NCI-H2171 treated with DMSO at 0.1 percent for 48 hours (cell line): ENCODE data around the gene HAPSTR1.
"Not testable (repeated sequence)": the region's sequence is repeated elsewhere in the genome, so short reads cannot be mapped to it uniquely, and the experiment has no call there.

Source experiments
- DNase-seq: peaks from one replicate; lab custom pipeline; 2025; lab: John Stamatoyannopoulos, UW

The HAPSTR1 gene

DNA sequence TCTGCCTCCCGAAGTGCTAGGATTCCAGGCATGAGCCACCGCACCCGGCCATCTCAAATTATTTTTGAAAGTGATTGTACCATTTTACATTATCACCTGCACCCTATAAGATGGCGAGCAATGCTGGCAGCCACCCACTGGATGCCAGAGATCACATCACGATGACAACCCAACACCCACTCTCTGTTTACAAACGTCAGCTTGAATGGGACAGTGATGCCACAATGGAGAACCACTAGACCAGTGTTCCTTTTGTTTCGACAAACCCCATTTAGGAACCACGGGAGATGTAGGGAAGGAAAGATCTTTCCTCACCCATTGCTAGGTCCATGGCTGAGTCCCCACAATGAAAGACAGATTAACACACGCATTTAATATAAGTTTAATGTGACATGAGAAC is 20.1 kb upstream of the HAPSTR1 start:
- DNase-seq, result no peak

DNA sequence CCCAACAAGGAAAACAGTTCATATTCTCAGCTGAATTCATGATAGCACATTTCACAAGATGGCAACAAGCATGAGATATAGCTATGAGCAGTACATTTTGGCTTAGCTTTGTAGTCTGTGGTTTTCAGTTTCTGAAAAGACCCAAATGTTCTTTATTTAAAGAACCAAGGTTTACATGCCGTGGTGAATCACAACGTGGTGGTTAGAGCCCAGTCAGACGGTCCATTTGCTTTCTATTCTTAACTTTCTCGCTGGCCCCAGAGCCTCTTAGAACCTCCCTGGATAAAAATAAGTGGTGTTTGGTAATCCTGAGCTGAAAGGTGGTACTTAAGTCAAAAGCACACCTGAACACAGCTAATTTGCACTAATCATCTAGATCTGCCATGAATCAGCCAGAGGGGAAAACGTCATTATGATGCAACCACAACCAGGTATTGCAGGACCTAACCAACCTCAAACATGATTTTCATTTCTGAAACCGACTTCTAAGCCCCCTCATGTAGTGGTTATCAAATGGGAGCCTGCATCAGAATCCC is 18.6 kb upstream of the HAPSTR1 start:
- no peak for DNase-seq

DNA sequence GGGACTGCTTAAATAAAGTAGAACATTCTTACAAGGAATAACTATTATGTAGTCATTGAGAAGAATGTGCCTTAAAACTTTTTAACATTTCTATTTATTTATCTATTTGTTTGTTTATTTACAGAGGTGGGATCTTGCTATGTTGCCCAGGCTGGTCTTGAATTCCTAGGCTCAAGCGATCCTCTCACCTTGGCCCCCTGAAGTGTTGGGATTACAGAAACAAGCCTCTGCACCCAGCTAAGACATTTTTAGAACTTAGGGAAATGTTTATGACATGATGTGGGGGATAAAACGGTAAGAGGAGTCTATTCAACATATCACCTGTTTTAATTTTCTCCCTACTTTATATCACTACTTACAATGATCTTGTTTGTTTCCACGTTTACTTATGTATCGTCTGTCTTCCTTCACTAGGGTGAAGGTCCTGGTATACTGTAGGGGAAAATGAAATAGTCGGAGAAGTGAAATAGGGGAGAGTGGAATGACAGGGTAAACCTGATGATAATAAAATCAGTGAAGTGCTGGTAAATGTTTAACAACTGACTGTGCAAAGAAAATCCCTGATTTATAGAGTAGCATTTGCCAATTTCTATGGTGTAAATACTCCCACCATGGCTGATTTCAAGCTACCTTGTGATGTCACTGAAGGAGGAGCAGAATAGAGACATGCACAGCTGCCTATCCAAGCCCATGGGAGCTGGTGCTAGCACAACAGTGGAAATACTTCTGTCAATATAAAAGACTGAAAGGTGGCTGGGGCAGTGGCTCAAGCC is 16.0 kb upstream of the HAPSTR1 start:
- no peak for DNase-seq

DNA sequence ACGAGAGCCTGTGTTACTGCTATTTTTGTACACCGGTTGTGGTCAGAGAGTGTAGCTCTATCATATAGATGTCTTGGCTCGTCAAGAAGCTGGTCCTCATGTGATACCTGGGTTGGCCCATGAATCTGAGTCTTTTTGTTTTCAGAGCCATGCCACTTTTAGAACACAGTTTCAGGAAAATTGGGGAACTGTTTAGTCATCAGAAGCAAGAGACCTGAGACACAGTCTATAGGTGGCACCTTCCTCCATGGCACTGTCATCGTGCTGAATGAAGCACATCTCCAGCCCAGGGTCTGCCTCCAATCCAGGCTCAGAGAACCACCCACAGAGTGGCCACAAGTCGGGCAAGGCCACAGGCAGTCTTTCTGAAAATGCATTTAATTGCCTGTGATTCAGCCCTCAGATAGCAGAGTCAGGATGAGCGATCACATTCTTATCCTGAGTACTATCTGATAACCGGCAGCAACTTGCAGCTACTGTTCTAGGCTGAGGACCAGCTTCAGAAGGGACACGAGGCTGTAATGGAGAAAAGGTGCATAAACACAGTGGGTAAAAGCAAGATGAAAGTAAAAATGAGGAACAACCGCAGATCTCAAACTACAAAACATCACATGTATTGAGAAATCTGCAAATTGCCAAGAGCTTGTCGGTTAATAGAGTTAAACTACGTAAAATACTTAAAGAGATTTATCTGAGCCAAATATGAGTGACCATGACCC is 14.2 kb upstream of the HAPSTR1 start:
- DNase-seq, result no peak

DNA sequence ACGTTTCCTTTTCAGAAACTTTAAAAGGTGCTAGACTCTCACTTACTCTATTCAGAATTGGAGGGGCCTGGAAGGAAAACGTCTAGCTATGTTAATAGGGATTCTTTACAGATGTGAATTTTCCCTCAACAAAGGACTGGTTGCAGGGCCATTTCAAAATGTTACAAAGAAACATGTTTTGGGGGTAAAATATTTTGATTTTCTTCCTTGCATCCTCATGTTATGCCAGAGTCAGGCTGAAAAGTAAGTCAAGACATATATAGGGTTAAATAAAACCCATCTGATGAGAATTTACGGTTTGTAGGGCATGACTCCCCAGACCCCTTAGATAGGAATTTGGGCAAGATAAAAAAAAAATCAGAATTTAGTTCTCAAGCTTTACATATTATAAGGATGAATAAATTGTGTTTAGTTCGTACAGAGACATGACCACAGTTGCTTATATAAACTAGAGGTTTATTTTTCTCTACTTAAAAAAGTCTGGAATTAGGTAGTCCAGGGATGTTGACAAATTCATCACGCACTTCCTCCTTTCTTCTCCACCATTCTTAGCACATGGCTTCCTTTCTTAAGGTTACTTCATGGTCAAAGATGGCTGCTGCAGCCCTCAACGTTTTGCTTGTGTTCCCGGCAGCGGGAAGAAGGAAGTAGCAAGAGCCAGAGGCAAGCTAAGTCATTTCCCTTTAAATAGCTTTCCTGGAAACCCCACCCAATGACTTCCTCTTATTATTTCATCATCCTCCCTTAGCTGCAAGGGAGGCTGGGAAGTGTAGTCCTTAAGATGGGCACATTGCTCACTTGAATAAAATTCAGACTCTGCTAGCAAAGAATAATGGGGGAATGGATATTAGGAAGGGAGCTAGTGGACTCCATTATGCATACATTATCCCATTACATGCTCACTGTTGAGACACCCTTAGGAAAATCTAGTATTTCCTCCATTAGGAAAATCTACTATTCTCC is 12.7 kb upstream of the HAPSTR1 start:
- peak; percentile 85 for DNase-seq

DNA sequence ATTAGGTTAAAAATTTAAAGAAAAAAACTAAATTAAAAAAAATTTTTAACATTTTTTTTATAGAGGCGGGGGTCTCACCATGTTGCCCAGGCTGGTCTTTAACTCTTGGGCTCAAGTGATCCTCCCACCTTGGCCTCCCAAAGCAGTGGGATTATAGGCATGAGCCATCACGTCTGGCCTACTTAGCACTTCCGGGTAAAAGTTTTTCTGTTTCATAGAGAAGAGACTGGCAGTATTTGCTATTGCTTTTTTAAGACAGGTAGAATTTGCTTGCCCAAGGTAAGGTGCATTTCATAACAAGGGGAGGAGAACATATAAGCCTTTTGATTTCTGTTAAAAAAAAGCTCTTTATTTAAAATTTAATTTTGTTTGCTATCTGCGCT is 12.0 kb upstream of the HAPSTR1 start:
- DNase-seq, result no peak

DNA sequence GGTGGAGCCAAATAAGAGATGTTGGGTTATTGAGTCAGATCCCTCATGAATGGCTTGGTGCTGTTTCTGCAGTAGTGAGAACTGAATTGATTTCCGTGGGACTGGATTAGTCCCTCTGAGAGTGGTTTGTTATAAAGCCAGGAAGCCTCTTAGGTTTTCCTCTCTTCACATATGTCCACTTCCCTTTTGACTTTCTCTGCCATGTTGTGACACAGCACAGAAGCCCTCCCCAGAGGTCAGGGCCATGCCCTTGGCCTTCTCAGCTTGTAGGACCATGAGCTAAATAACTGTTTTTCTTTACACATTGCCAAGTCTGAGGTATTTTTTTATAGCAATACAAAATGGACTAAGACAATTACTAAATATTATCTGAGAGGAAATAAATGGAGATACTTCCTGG is 10.3 kb upstream of the HAPSTR1 start:
- DNase-seq, result no peak

DNA sequence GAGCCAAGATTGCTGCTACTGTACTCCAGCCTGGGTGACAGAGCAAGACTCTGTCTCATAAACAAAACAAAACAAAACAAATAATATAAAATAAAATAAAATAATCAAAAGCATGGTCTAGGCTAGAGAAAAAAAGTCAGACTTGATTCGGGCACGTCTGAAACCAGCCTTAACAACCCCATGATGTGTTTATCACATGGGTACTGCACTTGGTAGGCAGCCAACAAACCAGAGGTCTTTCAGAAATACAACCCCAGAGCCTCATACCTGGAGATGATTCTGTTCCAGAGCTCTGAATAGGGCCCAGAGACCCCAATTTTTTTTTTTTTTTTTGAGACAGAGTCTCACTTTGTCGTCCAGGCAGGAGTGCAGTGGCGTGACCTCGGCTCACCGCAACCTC is 9.6 kb upstream of the HAPSTR1 start:
- peak; percentile 26 for DNase-seq

DNA sequence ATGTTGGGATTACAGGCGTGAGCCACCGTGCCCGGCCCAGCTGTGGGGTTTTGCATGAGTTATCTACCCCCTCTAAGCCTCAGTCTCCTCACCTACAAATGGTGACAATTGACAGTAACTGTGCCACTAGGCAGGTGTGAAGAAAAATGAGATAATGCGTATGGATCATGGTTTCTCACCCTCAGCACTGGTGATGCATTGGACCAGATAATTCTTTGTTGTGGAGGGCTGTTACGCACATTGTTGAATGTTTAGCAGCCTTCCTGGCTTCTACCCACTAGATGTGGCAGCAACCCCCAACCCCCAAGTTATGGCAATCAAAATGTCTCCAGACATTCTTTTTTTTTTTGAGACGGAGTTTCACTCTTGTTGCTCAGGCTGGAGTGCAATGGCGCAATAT is 9.0 kb upstream of the HAPSTR1 start:
- DNase-seq, result no peak

DNA sequence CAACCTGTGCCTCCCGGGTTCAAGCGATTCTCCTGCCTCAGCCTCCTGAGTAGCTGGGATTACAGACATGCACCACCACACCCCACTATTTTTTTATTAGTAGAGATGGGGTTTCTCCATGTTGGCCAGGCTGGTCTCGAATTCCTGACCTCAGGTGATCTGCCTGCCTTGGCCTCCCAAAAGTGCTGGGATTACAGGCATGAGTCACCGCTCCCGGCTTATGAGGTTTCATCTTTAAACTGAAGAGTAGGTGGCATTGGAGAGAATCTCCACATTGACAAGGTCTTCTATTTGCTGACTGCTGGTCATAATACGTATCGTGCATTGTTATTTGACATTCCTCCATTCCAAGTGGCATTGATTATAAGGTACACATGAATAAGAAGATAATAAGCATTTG is 3.7 kb upstream of the HAPSTR1 start:
- not testable (repeated sequence) for DNase-seq

DNA sequence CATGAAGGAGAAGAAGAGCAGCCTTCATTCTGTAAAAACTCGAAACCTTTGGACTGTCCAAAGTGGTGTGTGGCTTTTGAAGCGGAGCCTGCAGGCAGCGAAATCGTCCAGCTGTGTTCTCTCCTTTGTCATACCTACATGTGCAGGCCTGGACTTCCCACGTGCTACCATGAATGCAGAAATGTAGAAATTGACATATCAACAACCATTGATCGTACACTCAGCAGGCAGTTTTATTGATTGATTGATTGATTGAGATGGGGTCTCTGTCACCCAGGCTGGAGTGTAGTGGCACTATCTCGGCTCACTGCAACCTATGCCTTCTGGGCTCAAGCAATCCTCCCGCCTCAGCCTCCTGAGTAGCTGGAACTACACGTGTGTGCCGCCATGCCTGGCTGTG is 2.6 kb upstream of the HAPSTR1 start:
- no peak for DNase-seq

DNA sequence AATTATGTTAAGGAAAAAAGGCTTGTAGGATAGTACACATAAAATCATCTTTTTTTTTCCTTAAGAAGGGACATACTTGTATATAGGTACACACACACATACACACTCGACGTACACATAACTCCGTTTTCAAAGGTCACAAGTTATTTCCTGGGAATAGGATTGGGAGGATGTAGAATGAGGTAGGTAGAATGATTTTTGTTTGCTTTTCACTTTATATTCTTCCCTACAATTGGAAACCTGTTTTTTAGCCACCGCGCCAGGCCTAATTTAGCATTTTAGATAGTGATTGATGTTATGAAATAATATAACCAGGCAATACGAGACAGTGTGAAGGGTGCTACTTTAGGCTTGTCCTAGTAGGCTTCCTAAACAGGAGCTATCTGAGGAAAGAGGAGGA is 1.8 kb upstream of the HAPSTR1 start:
- DNase-seq, result no peak

DNA sequence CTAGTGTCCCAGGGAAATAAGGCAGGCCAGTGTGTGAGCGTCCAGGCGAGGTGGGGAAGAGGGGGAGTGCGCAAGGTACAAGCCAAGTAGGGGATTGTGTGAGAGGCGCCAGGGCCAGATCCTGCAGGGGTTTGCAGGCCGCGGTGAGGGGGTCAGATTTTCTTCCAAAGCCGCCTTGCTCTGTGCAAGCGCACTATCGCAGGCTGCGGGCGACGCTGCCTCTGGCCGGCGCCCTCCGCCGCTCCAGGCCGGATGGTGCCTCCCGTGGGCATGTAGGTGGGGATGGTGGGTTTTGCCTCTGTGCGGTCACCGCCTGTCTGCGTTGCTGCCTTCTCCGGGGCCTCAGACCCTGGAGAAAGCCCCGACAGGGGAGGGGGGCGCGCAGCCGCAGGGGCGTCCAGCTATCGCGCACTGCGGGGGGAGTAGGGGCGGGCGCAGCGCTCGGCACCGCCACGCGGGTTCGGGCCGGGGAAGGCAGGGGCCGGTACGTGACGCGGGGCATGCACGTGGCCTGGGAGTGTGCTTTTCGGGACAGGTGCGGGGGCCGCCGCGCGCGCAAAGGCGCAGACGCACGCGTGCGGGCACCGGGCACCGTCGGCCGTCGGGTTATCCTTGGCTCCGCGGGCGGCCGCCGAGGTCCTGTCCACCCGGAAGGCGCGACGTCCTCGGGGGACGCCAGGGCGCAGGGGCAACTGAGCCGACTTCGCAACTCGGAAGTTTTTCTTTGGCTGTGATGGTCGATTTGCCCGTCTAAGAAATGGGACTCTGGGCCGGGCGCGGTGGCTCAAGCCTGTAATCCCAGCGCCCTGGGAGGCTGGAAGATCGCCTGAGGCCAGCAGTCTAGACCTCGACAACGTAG is 1.1 kb upstream of the HAPSTR1 start:
- DNase-seq, result no peak

DNA sequence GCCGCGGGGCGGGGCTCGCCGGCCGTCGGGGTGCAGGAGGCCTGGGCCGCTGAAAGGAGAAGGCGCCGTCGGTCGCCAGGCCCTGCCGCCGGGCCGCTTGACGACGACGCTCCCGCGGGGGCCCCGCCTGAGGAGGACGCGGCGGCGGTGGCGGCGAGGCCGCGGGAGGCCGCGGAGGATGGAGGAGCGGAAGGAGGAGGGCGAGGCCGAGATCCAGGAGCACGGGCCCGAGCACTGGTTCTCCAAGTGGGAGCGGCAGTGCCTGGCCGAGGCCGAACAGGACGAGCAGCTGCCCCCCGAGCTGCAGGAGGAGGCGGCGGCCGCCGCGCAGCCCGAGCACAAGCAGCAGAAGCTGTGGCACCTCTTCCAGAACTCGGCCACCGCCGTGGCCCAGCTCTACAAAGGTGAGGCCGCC is 430 bp downstream of the HAPSTR1 start:
- DNase-seq, result no peak

DNA sequence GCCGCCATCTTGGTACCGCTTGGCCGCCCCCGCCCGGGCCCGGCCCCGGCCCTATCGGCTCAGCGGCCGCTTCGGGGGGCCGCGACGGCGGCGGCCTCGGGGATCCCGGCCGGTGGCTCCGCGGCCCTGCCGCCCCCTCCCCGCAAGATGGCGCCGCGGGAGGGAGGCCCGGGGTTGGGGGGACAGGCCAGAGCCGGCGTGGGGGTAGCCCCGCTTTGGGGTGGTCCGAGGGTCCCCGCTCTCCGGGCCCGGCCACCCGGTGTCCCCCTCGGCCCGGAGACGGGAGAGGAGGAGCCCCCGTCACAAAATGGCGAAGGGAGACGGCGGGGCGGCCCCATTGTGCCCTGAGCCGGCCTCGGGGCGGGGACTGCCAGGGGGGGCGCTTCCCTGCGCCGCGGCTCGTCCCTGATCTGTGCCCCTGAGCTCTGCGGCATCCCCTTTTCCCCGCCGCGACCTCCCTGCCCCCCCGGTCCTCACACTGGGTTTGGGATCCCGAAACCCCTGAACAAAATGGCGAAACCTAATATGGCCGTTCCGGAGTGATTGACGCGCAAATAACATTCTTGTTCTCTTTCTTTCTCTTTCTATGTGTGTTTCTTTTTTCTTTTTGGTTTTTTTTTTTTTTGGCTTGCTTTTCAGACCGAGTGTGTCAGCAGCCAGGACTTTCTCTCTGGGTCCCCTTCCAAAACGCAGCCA is 986 bp downstream of the HAPSTR1 start:
- peak; percentile 63 for DNase-seq

DNA sequence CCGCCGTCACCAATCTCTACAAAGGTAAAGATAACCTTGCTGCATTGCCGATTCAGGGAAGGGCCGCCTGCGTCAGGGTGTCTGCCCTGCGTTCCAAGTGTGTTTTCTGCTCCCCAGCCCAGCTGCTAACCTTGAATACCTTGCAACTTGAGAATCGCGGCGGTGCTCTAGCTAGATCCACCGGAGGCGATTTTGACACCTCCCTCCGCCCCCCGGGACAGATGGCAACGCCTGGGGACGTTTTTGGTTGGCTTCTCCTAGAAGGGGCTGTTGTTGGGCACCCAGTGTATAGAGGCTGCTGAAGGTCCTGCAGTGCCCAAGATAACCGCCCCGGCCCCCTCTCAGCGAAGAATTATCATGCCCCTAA is 1.5 kb downstream of the HAPSTR1 start:
- peak; percentile 63 for DNase-seq

DNA sequence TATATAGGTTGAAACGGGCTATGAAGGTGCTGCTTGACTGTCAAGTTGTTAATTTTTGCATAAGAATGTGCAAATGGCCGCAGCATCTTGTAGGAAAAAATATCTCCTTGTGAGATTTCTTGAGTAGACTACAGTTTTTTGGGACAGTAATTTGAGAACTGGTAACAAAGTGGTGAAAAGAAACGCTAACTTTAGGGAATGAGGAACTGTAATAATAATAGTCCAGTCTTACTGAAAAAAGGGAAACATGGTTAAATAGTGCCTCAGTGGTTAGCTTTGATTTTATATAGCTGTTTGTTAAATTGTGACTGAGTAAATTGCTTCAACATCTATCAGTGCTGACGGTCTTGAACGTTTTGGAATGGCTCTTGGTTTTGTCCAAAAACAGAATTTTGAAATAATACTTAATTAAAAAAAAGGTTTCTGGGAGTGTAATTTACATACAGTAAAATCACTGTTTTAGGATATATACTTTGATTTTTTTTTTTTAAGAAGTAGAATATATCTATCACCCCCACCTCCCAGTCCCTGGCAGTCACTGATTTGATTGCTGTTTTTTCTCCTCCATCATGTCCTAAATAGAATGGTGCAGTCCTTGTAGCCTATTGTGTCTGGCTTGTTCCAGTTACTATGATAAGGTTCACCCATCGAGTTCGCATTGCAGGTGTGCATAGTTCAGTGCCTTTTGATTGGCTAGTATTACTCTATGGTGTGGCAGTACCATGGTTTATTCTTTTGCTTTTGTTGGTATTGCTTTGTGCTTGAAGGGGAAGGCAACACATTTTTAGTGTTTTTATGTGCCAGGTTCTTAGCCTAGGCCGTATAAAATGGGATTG is 2.8 kb downstream of the HAPSTR1 start:
- no peak for DNase-seq

DNA sequence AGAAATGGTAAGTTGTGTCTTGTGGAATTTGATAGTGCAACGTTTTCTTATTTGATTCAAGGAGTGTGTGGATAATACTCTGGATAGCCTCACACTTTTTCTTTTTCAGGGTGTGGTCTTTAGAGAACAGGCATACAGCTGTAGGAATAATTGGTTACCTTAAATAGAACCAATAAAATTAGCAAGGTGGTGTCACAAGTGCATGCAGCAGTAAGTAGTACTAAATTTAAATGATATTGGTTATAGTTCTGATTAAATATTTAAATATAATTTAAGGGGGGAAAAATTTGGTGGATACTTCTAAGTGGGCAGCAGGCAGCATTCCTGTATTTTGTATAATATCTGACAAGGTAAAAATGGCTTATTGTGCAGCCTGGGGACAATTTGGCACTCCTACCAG is 3.7 kb downstream of the HAPSTR1 start:
- DNase-seq, result no peak

DNA sequence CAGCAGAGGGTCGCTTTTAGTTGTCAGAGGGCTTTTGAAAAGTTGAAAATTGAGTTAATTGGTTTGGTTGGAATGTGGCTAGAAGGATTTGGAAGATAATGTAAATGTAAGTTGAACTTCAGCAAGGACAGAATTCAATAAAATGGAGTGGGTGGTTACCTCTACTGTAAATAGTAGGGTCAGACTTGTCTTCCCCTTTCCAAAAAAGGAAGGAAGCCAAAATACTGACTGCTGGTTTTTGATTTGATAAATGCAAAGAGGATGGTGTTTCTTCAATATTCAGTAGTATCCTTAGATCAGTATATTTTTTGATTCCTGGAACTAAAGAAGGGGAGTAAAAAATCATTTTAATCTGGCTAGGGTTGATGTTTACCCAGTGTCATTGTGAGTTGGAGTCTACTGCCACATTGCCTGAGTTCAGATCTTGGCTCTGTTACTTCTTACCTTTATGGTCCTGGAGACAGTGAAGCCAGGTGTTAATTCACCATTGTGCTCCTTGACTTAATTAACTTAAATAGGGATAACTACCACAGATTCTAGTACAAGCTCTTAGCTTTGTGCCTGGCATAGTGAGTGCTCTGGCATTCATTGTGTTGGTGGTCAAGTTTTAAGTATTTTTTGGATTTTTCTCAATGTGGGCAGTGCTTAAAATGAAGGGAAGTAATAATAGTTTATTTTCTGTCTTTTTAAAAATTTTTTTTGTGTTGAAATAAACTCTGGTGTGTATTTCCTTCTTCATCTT is 4.4 kb downstream of the HAPSTR1 start:
- no peak for DNase-seq
